Fibroblast of skin of back (primary cell): ENCODE measurements around the gene EPHB4.
A peak's percentile ranks its signal among the peaks of the same experiment; 100 is the strongest.

Experiments used
- DNase-seq: peaks from one replicate; pipeline ENCODE4 v3.0.0-alpha.2; 2013

Gene EPHB4

DNA sequence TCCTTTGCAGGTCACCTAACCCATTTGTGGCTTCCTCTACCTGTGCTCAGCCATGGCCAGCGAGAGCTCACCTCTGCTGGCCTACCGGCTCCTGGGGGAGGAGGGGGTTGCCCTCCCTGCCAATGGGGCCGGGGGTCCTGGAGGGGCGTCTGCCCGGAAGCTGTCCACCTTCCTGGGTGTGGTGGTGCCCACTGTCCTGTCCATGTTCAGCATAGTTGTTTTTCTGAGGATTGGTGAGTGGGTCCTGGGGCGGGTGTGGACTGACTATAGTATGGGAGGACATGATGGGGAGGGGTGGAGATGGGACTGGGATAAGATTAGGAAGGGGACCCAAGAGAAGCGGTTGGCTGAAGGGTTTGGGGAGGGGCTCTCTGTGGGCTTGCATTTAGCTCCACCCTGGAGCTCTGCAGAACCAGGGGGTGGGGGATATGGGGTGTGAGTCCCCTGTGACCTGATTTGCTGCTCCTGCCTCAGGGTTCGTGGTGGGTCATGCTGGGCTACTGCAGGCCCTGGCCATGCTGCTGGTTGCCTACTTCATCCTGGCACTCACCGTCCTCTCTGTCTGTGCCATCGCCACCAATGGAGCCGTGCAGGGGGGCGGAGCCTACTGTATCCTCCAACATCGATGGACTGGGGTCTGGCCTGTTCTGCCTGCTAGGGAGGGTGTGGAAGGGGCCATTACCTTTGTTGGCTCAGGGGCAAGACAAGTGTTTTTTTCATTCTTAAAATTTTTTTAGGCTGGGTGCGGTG is 27.0 kb upstream of the EPHB4 start:
- DNase-seq, result no peak

DNA sequence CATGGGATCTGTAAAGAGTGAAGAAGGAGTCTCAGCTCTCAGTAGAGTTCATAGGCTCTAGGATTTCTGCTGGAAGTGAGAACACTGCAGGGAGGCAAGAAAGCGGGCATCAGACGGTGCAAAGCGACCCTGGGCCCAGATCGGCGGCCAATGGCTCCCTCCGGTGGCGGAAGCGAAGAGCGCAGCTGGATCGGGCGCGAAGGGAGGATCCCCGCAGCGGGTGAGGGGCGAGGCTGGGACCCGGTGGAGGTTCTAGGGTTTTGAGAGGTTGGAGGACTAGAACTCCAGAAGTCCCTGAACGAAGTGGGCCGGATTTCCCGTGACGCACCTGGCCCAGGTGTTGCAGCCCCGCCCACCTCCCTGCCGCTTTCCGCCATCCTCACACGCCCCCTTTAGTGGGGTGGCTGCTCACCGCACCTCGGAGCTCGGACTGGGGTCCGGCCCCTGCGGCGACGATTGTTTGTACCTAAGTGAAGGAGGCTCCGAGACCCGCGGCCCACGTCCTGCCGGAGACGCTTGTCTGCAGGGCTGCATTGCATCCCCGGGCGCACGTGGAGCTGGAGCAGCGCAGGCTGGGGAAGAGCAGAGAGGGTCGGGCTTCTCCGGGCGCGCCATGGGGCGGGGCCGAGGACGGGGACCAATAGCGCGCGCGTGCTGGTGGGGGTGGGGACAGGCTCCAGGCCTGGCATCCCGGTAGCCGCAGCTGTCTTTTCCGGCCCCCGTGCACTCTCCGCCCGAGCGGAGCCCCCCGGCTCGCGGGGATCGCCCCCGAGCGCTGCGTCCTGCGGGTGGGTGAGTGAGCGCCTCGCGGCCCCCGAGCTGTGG is 24.9 kb upstream of the EPHB4 start, which contains the start of gene SLC12A9:
TSS of gene SLC12A9 (plus strand) at position 666 of the 825 bp plus-strand sequence. CDS start 1,485 bp downstream, outside the sequence.
- peak; percentile 92 for DNase-seq

DNA sequence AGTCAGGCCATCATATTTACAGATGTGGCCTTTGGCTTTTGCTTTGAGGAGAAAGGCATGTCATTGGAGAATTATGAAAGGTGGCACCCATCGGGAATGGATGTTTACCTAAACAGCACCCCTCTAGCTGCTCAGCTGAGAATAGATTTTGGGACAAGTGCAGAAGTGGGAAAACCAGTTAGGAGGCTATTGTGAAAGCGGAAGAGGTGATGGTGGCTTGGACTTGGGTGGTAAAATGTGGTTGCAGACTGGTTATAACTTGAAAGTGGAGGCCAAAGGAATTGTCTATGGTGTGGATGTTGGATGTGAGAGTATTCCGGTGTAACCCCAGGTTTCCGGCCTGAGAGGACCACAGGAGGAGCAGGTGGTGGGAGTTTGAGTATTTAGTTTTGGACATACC is 20.0 kb upstream of the EPHB4 start:
- no peak for DNase-seq

DNA sequence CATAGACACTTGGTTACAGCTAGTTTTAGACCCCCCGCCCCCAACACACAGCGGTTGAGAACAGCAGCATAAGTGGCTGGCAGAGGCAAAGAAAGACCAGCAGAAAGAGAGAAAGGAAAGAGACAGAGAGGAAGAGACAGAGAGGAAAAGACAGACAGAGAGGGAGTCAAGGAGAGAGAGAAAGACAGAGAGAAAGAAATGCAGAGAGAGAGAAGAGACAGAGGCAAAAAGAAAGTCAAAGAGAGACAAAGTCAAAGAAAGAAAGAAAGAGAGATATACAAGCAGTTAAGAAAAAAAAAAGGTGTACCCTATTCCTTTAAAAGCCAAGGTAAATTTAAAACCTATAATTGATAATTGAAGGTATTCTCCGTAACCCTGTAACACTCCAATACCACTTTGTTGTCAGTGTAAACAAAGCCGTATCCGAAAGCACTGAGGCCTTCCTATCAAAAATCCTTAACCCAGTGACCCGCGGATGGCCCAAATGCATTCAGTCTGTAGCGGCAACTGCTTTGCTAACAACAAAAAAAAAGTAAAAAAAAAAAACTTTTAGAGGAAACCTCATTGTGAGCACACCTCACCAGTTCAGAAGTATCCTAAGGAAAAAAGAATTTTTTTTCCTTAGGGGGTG is 13.3 kb upstream of the EPHB4 start:
- no peak for DNase-seq

DNA sequence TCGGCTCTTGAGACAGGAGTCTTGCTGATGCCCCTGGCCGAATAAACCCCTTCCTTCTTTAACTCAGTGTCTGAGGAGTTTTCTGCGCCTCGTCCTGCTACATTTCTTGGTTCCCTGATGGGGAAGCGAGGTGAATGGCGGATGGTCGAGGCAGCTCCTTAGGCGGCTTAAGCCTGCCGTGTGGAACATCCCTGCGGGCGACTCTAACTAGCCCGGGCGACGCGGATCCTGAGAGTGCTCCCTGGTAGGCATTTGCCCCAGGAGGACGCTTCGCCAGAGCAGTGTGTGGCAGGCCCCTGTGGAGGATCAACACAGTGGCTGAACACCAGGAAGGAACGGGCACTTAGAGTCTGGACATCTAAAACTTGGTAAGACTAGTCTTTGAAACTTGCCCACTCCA is 12.0 kb upstream of the EPHB4 start:
- DNase-seq, result no peak

DNA sequence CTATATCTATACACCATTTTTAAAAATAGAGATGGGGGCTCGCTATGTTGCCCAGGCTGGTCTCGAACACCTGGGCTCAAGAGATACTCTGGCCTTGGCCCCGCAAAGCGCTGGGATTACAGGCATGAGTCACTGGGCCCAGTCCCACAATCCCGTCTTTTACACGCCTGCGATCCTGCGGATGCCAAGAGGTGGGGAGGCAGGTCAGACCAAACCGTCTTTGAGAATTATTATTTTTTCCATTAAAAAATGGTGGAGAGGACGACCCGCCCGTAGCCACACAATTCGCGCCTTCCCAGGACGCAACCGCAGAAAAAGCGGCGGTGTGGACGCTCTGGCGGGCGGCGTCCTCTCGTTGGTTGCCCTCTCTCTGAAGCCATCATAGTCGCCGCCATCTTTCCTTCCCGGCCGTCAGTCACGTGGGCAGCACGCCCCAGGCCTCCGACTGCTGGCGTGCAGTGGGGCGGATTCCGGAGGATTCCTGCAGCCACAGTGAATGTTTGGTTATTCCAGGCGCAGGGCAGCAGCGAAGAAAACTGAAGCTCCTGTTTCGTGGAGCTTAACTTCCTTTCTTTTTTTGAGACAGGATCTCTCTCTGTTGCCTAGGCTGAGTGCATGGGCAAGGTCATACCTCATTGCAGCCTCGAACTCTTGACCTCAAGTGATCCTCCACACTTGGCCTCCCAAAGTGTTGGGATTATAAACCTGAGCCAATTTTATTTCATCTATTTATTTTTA is 9.9 kb upstream of the EPHB4 start:
- DNase-seq, result peak; percentile 94

DNA sequence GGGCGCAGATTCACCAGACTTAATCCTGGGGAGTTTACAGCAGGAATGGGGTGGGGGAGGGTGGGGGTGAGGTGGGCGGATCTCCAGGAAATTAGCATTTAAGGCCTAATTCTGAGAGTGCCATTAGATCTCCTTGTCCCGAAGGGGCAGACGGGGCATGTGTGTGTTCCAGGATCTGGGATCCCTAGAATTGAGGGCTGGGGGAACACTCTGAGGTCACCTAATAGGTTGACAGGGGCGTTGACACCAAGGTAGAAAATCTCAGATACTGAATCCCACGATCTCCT is 9.4 kb upstream of the EPHB4 start:
- DNase-seq, result no peak

DNA sequence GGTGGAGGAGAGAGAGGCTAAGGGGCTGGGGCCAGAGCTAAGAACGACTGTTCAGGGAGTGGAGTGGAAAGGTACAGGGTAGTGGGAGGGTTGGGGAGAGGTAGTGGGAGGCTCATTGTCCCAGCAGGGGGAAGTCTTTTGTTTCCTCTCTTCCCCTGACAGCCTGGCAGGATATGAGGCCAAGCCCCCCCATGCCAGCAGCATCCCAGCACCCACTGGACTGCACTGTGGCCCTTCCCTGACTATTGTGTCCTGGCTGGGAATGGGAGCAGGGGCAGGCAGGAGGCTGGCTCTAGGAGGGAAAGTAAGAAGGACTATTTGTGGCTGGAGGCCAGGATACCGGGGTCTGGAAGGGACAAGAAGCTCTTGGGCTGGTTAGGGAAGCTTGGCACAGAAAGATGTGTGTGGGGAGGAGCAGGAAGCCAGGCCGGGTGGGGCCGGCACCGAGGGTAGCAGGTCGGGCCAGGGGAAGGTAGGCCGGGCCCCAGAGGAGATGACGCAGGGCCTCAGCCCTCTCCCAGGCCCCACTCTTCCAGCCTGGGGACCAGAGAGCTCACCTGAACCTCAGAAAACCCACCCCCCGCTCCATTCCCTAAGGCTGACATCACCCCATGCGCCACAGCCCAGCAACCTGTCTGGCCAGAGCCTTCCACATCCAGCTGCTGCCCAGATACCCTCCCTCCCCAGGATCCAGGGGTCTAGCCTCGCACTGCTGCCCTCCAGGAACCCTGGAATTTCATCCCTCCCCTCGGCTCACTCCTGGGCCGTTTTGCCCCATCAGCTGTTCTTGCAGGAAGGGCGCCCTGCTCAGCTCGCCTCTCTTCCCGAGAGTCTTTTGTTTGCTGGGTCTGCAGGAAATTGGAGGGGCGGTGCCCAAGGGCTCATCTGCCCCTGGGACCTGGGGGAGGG is 8.8 kb upstream of the EPHB4 start:
- peak; percentile 62 for DNase-seq

DNA sequence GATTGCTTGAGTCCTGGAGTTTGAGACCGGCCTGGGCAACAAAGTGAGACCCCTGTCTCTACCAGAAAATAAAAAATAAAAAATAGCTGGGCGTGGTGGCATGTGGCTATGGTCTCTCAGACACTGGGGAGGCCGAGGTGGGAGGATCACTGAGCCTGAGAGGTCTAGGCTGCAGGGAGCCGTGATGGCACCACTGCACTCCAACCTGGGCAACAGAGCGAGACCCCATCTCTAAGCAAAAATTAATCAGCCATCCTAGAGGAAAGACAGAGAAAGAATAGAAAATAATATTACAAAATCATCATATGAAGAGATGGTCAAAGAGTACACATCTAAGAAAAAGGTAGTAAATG is 4.9 kb upstream of the EPHB4 start:
- no peak for DNase-seq

DNA sequence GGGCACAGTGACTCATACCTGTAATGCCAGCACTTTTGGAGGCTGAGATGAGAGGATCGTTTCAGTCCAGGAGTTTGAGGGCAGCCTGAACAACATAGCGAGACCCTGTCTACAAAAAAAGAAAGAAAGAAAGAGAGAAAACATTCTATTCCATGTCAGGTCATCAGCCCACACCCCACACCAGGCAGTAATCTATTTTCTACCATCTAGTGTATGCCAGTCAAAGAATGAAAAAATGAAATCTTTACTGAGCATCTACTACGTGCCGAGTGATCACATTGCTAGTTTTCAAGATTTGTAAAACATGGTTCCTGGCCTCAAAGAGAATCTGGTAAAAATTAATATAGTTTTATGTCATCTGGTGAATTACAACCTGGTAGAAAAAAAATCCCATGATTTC is 3.1 kb upstream of the EPHB4 start:
- no peak for DNase-seq

DNA sequence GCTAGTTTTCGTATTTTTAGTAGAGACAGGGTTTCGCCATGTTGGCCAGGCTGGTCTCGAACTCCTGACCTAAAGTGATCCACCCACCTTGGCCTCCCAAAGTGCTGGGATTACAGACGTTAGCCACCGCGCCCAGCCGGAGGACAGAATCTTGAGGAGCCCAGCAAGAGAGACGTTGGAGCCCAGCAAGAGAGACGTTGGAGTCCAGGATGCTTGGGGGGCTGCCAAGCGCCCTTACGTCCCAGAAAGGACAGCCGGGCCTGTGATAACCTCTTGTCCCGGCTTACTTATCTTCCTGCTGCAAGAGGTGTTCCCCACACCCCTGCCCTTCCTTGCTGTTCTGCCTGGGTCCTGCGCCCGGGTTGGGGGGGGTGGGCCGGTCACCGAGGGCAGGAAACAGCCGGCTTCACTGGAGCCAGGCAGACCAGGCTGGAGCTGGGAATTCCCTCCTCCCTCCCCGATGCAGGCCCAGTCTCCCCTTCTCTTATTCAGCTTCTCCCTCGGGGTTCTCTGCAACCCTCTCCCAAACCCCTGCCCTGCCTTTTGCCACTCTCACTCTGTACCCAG is 1.9 kb upstream of the EPHB4 start:
- DNase-seq, result no peak

DNA sequence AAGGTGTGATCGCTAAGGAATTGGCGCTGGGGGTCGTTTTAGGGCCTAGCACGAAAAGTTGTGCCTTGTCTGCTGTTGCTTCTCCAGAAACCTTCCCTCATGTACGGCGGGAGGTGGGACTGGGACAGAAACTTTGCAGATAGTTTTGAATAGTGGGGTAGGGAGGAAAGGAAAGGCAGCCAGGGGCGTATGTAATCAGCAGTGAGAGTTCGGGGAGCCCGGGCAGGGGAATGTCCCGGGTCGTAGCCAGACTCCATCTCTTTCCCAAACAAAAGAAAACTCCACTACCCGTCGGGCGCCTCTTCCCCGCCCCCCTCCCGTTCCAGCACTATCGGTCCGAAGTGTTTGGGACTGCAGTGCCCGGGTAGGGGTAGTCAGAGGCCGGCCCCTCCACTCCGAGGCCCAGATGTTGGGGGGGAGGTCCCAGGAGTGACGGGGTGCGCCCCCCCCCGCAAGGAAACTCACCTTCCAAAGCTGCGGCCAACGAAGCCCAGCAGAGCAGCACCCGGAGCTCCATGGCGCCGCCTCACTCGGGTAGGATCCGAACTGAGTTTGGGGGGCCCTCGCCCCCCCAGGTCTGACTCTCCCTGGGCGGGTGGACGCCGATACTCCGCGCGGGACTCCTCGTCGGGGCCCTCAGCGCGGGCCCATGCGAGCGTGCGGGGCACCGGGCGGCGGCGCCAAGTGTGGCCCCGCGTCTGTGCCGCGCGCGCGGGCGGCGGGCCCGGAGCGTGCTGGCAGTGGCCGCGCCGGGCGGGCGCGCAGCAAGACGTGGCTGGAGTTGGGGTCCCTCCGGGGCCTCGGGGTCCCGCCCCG is 601 bp downstream of the EPHB4 start:
- no peak for DNase-seq

DNA sequence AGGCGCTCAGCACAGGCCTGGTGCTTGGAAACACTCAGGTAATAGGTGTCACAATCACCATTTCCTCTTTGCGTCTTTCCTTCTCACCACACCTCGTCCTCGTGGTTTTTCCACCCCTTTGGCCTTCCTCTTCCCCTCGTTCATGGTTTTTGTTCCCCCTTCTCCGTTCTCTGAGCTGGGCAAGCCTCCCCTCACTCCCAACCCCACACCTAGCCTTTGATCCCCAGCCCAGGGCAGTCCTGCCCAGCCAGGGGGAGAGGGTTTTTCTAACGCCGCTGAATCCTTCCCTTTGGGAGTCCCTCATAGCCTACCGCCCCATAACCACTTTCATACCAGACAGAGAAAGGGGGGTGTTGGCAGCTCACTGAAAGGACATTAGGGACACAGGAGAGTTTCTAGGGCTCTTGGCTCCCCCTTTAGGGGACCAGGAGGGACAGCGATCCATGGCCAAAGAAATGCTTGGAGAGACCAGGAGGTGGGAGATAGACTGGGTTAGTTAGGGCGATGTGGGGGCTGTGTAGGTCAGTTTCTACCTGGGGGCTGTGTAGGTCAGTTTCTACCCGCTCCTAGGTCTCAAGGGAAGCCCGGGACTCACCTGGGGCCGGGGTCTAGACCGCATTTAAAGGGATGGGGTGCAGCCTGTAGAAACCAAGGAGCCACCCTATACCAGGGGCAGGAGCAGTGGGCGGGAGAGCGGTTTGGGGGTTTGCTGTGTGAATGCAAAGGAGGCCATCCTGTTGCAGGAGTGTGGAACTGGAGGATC is 1.4 kb downstream of the EPHB4 start:
- peak; percentile 62 for DNase-seq

DNA sequence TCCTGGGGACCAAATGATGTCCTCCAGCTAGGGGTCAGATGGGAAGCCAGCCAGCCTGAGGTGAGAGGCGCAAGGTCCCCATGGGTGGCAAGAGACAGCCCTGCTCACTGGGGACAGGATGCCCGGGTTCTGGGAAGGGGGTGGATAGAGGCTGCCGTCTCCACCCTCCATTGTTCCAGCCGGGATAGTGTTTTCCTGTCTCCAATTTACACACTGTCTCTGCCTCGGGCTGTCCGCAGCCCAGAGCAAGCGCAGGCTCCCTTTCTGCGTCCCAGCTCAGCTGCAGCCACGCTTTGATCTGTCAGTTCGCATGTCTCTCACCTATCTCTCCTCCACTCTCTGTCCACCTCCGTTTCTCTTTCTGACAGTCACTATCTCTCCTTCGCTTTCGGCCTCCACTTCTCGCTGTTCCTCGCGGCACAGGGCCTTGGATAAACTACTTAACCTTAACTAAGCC is 2.1 kb downstream of the EPHB4 start:
- no peak for DNase-seq

DNA sequence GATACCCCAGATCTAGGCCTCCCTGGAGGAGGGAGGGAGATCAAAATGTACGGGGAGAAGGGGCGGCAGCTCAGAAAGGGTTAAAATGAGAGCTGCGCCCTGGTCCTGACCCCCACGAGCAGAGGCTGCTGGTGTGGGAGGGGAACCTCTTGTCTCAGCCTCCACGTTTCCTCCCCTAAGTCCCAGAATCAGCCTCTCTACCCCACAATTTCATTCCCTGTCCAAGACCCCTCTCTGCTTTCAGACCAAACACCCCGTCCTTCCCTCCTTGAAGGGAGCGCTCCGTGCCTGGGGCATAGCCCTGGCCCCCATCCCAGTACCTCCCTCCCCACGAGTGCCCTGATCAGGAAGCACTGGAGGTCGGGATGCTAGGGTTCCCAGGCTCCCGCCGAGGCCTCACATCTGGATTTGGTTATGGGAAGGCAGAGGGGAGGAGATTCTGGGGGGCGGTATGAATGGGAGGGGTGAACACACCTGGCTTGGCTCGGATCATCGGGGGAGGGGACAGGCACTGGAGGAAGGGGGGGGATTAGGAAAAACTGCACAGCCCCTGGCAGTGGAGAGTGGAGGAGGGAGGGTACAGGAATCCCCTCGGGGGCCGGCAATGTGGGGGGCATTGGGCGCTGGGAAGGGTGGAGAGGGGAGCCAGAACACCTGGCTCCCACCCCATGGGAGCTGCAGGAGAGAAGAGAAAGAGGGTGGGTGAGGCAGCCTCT is 2.7 kb downstream of the EPHB4 start:
- DNase-seq, result no peak

DNA sequence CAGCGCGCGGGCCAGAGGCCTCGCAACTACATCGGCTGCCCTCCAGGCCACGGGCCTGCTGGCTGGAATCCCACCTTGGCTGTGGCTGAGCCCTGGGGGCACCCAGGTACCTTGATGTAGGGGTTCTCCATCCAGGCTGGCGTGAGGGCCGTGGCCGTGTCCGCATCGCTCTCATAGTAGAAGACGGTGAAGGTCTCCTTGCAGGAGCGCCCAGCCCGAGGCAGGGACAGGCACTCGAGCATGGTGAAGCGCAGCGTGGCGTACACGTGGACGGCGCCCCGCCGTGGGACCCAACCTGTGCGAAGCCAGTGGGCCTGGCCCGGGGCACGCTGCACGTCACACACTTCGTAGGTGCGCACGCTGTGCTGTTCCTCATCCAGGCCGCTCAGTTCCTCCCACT is 3.8 kb downstream of the EPHB4 start:
- DNase-seq, result no peak

DNA sequence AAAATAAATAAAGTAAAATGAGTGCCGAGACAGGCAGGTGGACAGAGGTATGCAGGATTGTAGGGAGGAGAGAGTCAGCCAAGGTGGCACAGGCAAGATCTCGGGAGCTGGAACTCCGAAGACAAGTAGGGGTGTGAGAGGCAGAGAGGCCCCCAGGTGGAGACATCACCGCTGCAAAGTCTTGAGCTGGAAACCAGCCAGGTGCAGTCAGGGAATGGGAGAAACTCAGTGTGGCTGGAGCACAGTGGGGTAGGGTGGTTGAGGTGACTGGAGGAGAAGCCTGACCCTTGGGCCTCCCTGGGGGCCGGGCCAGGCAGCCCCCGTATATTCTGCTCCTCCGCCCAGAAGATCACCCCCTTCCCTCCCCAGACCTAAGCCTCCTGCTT is 4.2 kb downstream of the EPHB4 start:
- no peak for DNase-seq

DNA sequence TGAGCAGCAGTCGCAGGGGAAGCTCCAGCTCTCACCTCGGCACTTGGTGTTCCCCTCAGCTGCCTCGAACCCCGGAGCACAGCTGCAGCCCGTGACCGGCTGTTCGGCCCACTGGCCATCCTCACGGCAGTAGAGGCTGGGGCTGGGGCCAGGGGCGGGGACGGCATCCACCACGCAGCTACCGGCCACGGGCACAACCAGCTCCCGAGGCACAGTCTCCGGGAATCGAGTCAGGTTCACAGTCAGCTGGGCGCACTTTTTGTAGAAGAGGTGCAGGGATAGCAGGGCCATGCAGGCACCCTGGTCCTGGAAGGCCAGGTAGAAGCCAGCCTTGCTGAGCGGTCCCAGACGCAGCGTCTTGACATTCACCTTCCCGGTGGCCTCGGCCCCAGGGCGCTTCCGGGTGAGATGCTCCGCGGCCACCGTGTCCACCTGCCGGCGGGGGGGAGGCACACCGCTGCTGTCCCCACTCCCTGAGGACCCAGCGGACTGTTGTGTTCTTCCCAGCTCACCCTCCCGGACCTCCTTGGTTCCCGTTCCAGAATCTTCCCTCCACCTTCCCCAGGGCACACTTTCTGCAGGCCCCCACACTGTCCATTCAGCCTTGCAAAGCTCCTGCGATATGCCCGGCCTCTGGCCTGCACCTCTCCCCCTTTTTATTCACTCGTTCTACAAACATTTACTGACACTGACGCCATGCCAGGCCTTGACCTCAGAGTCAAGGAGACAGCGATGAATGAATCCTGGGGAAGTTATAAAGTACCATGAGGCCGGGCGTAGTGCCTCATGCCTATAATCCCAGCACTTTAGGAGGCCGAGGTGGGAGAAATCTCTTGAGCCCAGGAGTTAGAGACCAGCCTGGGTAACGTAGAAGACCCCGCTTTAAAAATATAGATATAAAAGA is 4.8 kb downstream of the EPHB4 start:
- DNase-seq, result no peak
